Gastrocnemius medialis (tissue), 4 donors: Measurements from ENCODE around the gene PLIN1.

Experiments
- POLR2A ChIP-seq, 2 donors: fragments of 450-650 bp; IDR thresholded peaks; one replicate each; pipeline ENCODE4 v1.6.1; 2017; ENCODE audit warnings: antibody characterized with exemption in 2 of 2, mild to moderate bottlenecking in 2 of 2, moderate library complexity in 2 of 2
- TF ChIP-seq, protein P1 (sequence below), 5 experiments: fragments of 450-650 bp in 3 of 5; fragments of 200-600 bp in 2 of 5; sonication (generic) in 2 of 5; IDR thresholded peaks in 4 of 5; conservative IDR thresholded peaks in 1 of 5; 1 replicate in 4 of 5; 2 replicates in 1 of 5; pipeline ENCODE4 v1.5.1; 2016 to 2019; ENCODE audit warnings: antibody characterized with exemption in 5 of 5, mild to moderate bottlenecking in 3 of 5, moderate library complexity in 3 of 5

DNA sequence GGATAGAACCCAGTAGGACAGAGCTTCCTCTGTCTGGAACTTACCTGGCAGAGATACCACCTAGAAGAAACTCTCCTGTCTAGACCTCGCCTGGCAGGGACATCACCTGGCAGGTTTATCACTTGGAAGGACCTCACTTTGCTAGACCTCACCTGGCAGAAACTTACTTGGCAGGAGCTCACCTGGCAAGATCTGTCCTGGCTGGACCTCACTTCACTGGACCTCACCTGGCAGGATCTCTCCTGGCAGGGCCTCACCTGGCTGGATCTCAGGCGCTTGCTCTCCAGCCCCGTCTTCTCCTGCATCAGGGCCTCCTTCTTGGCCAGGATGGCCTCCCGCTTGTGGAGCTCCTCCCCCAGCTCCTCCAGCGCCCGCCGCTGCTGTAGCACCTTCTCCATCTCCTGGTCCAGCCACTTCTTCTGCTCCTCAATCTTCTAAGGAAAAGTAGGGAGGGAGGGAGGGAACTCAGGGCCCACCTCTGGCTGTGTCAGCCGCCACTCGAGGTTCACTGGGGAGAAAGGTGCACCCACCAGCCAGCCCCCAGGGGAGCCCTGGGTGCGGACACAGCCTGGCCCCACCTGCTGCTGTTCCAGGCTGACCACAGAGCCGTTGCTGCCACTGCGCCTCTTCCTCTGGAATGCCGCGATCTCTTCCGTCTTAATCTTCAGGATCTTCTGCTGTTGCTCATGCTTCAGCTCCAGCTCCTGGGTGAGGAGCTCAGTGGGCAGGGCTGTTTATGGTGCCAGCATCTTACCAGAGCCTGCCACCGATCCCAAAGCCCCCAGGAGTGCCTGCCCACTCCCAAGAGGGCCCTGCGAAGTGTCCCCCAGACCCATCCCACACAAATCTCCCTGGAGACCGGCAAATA is 46.4 kb downstream of the PLIN1 start:
- TF ChIP-seq POLR2A (IDR thresholded peaks at IDR 0.05): no peak
- TF ChIP-seq, protein P1, sequence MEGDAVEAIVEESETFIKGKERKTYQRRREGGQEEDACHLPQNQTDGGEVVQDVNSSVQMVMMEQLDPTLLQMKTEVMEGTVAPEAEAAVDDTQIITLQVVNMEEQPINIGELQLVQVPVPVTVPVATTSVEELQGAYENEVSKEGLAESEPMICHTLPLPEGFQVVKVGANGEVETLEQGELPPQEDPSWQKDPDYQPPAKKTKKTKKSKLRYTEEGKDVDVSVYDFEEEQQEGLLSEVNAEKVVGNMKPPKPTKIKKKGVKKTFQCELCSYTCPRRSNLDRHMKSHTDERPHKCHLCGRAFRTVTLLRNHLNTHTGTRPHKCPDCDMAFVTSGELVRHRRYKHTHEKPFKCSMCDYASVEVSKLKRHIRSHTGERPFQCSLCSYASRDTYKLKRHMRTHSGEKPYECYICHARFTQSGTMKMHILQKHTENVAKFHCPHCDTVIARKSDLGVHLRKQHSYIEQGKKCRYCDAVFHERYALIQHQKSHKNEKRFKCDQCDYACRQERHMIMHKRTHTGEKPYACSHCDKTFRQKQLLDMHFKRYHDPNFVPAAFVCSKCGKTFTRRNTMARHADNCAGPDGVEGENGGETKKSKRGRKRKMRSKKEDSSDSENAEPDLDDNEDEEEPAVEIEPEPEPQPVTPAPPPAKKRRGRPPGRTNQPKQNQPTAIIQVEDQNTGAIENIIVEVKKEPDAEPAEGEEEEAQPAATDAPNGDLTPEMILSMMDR (IDR thresholded peaks at IDR 0.05 in 4 of 5, conservative IDR thresholded peaks at IDR 0.05 in 1 of 5): no peak
